ENCODE results near the gene CTNNBL1. TPM values are rescaled to one million over a fixed set of nuclear protein-coding genes. Genes with fewer than 3 reads are reported as not detected.
A peak's percentile ranks its signal among the peaks of the same experiment; 100 is the strongest.

Gene CTNNBL1
- total and polyA plus RNA-seq, 2 experiments from 2014 or later: 36.3 to 68.7 TPM

DNA sequence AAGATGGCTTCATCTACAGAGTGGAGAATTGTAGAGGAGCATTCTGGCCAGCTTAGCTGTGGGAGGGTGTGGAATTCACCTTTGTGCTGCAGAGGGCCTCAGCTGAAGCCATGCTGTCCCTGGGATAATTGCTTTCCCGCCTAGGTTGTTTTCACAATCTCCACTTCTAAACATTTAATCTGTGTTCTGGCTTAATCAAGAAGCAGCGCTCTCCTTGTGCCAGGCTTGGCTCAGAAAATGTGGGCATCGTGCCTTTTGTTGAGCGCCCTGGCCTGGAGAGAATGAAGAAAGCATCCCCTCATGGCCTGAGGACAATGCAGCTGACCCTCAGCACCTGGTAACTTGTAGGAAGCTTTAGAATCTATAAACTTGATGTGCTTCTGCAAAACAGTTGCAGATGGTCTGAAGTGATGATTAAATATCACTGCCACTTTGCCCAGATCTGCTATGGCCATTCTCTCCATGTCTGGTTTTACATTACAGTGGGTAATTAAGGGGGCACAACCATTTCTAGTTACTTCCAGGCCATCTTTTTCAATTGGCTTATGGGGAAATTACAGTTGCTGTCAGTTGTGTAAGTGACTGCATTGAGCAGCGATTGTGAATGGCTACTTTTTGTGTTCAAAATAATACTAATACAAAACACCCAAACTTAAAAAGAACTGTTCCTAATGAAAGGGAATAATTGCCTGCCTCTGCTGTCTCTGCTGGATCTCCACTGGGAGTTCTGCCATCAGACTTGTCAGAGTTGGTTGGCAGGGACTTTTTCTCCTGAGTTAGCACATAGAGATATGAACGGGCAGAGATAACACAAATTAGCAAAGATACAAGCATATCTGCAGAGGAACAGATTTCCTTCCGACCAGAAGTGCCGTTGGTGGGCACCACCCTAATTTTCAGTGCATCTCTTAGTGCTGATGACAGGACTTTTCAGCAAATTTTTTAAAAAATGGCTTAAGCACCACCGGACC lies 18.4 kb downstream of the CTNNBL1 start:
- Mint-ChIP-seq H3K4me1 (peaks cover 5% of the 10 kb centered on the region), H3K27ac (no peak overlapping the region)
- peak; percentile 50 for ATAC-seq

More for the DNA sequence above, 18.4 kb downstream of the CTNNBL1 start:
- Histone ChIP-seq H3K27me3 (ENCODE audit: insufficient read depth) (no peaks in the 10 kb centered on the region), H3K9me2 (ENCODE audit: insufficient read depth) (no peaks in the 10 kb centered on the region), H4K20me1 (replicated peaks; ENCODE audit: insufficient read depth) (peaks cover 33% of the 10 kb centered on the region), H3K4me1 (ENCODE audit: insufficient read depth) (peaks cover 3% of the 10 kb centered on the region; the same call in 1 of the 2 replicates), H3F3A (replicated peaks; ENCODE audit: low read depth) (no peaks in the 10 kb centered on the region), H3K27ac (ENCODE audit: low read depth) (no peak overlapping the region), H3K36me3 (ENCODE audit: insufficient read depth) (no peaks in the 10 kb centered on the region), H3K4me2 (no peak overlapping the region), H2AFZ (no peak overlapping the region), H3K79me2 (replicated peaks; ENCODE audit: insufficient read depth) (peaks cover 95% of the 10 kb centered on the region), H3K4me3 (no peak overlapping the region)
- Mint-ChIP-seq H3K9me3 (no peaks in the 10 kb centered on the region), H3K27me3 (ENCODE audit: insufficient read depth, low read depth, poor library complexity) (peaks cover 2% of the 10 kb centered on the region), H3K4me3 (no peak overlapping the region), H3K36me3 (ENCODE audit: low read depth) (no peaks in the 10 kb centered on the region; the same call in 2 of the 3 replicates)
- TF ChIP-seq ZNF462 (CRISPR knock-in tag; IDR thresholded peaks at IDR 0.05) (no peak), POLR2AphosphoS5 (IDR thresholded peaks at IDR 0.05; ENCODE audit: low read depth) (no peak), EZH2 (IDR thresholded peaks at IDR 0.05; ENCODE audit: low read depth, unreplicated experiment) (no peak), STAT1 (IDR thresholded peaks at IDR 0.05; ENCODE audit: unreplicated experiment) (no peak), ZNF331 (CRISPR knock-in tag; IDR thresholded peaks at IDR 0.05; ENCODE audit: low read depth) (no peak), EZH2phosphoT487 (IDR thresholded peaks at IDR 0.05; ENCODE audit: unreplicated experiment) (no peak), REST (IDR thresholded peaks at IDR 0.05; ENCODE audit: unreplicated experiment) (no peak), JUNB (IDR thresholded peaks at IDR 0.05; ENCODE audit: unreplicated experiment) (no peak), ZNF114 (CRISPR knock-in tag; IDR thresholded peaks at IDR 0.05) (no peak)
- TF ChIP-seq, protein P1, sequence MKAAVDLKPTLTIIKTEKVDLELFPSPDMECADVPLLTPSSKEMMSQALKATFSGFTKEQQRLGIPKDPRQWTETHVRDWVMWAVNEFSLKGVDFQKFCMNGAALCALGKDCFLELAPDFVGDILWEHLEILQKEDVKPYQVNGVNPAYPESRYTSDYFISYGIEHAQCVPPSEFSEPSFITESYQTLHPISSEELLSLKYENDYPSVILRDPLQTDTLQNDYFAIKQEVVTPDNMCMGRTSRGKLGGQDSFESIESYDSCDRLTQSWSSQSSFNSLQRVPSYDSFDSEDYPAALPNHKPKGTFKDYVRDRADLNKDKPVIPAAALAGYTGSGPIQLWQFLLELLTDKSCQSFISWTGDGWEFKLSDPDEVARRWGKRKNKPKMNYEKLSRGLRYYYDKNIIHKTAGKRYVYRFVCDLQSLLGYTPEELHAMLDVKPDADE (IDR thresholded peaks at IDR 0.05): no peak
- TF ChIP-seq, protein P2, sequence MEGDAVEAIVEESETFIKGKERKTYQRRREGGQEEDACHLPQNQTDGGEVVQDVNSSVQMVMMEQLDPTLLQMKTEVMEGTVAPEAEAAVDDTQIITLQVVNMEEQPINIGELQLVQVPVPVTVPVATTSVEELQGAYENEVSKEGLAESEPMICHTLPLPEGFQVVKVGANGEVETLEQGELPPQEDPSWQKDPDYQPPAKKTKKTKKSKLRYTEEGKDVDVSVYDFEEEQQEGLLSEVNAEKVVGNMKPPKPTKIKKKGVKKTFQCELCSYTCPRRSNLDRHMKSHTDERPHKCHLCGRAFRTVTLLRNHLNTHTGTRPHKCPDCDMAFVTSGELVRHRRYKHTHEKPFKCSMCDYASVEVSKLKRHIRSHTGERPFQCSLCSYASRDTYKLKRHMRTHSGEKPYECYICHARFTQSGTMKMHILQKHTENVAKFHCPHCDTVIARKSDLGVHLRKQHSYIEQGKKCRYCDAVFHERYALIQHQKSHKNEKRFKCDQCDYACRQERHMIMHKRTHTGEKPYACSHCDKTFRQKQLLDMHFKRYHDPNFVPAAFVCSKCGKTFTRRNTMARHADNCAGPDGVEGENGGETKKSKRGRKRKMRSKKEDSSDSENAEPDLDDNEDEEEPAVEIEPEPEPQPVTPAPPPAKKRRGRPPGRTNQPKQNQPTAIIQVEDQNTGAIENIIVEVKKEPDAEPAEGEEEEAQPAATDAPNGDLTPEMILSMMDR (conservative IDR thresholded peaks at IDR 0.05; ENCODE audit: low read depth in 2 of 2): no peak
- DNase-seq (ENCODE audit: low spot score): no peak

Measured in GM23338 (cell line).